ENCODE data around the gene NOSIP.

DNA sequence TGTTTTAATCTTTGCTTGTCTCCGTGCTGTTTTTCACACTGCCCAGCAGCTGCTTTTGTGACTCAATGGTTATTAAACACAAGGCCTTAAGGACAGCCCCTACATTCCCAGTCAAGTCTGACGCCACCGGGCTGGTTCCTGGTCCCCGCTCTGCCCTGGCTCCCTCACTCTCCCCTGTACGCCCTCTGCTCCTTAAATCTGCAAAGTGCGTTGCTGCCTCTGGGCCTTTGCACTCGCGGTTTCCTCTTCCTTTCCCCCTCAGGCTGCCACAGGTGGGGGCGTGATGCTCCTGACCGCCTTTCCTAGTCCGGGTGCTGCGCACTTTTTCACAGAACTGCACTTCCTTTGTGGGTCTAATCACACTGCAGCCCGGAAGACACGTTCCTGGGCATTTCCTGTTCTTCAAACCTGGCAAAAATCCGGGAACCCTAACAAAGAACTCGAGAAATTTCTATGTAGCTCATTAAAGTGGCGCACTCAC is 25.6 kb downstream of the NOSIP start:
- TF ChIP-seq, protein P1, sequence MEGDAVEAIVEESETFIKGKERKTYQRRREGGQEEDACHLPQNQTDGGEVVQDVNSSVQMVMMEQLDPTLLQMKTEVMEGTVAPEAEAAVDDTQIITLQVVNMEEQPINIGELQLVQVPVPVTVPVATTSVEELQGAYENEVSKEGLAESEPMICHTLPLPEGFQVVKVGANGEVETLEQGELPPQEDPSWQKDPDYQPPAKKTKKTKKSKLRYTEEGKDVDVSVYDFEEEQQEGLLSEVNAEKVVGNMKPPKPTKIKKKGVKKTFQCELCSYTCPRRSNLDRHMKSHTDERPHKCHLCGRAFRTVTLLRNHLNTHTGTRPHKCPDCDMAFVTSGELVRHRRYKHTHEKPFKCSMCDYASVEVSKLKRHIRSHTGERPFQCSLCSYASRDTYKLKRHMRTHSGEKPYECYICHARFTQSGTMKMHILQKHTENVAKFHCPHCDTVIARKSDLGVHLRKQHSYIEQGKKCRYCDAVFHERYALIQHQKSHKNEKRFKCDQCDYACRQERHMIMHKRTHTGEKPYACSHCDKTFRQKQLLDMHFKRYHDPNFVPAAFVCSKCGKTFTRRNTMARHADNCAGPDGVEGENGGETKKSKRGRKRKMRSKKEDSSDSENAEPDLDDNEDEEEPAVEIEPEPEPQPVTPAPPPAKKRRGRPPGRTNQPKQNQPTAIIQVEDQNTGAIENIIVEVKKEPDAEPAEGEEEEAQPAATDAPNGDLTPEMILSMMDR (IDR thresholded peaks at IDR 0.05), result no peak
- TF ChIP-seq, protein P2, sequence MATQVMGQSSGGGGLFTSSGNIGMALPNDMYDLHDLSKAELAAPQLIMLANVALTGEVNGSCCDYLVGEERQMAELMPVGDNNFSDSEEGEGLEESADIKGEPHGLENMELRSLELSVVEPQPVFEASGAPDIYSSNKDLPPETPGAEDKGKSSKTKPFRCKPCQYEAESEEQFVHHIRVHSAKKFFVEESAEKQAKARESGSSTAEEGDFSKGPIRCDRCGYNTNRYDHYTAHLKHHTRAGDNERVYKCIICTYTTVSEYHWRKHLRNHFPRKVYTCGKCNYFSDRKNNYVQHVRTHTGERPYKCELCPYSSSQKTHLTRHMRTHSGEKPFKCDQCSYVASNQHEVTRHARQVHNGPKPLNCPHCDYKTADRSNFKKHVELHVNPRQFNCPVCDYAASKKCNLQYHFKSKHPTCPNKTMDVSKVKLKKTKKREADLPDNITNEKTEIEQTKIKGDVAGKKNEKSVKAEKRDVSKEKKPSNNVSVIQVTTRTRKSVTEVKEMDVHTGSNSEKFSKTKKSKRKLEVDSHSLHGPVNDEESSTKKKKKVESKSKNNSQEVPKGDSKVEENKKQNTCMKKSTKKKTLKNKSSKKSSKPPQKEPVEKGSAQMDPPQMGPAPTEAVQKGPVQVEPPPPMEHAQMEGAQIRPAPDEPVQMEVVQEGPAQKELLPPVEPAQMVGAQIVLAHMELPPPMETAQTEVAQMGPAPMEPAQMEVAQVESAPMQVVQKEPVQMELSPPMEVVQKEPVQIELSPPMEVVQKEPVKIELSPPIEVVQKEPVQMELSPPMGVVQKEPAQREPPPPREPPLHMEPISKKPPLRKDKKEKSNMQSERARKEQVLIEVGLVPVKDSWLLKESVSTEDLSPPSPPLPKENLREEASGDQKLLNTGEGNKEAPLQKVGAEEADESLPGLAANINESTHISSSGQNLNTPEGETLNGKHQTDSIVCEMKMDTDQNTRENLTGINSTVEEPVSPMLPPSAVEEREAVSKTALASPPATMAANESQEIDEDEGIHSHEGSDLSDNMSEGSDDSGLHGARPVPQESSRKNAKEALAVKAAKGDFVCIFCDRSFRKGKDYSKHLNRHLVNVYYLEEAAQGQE (IDR thresholded peaks at IDR 0.05; ENCODE audit: insufficient read depth in 1 of 2, low read depth in 2 of 2, low read length in 1 of 2), result no peak
- TF ChIP-seq POLR2AphosphoS5 (IDR thresholded peaks at IDR 0.05; ENCODE audit: low read depth, low read length) (no peak), TCF7L2 (IDR thresholded peaks at IDR 0.05; ENCODE audit: low read depth, low read length) (no peak)
